Stimulated activated naive CD8-positive, alpha-beta T cell treated with anti-CD3 and anti-CD28 coated beads, Interleukin-15, amount 100 ng/mL, for 72 hours (primary cell): ENCODE results near the gene DNAJB6.
A peak's percentile ranks its signal among the peaks of the same experiment; 100 is the strongest.
"Not testable (repeated sequence)": the region's sequence is repeated elsewhere in the genome, so short reads cannot be mapped to it uniquely, and the experiment has no call there.

ENCODE experiments used
- ATAC-seq: fragments of 150-1000 bp; cut with Tn5 transposase; 2 replicates; pipeline ENCODE4 v1.10.0; 2021; ENCODE audit warnings: mild to moderate bottlenecking, moderate library complexity
- DNase-seq, 2 donors: peaks; one replicate each; pipeline ENCODE4 v3.0.0; 2021 to 2022
- H3K27ac Mint-ChIP-seq, 2 donors: one replicate each; pipeline ENCODE4 v1.8.0; 2022; ENCODE audit warnings: mild to moderate bottlenecking in 2 of 2, mixed read lengths in 2 of 2, moderate library complexity in 2 of 2
- H3K27me3 Mint-ChIP-seq: one replicate; pipeline ENCODE4 v1.8.0; 2022; ENCODE audit warnings: mixed read lengths
- H3K4me1 Mint-ChIP-seq: one replicate; pipeline ENCODE4 v1.8.0; 2022; ENCODE audit warnings: mild to moderate bottlenecking, mixed read lengths
- H3K4me3 Mint-ChIP-seq, 2 donors: one replicate each; pipeline ENCODE4 v1.8.0; 2022; ENCODE audit warnings: mild to moderate bottlenecking in 2 of 2, mixed read lengths in 2 of 2, moderate library complexity in 1 of 2
- H3K9me3 Mint-ChIP-seq, 2 donors: one replicate each; pipeline ENCODE4 v1.8.0; 2022; ENCODE audit warnings: mixed read lengths in 2 of 2

Gene DNAJB6

GRCh38 chr7:157309988-157310668, 26.7 kb upstream of the DNAJB6 start:
- H3K9me3 Mint-ChIP-seq, result no peaks in the 10 kb centered on the region
- no peak for DNase-seq
- H3K27me3 Mint-ChIP-seq, result no peaks in the 10 kb centered on the region
- H3K27ac Mint-ChIP-seq, result no peak overlapping the region
- no peak for ATAC-seq
- peaks cover 26% of the 10 kb centered on the region for H3K4me1 Mint-ChIP-seq
- H3K4me3 Mint-ChIP-seq, result no peak overlapping the region

DNA sequence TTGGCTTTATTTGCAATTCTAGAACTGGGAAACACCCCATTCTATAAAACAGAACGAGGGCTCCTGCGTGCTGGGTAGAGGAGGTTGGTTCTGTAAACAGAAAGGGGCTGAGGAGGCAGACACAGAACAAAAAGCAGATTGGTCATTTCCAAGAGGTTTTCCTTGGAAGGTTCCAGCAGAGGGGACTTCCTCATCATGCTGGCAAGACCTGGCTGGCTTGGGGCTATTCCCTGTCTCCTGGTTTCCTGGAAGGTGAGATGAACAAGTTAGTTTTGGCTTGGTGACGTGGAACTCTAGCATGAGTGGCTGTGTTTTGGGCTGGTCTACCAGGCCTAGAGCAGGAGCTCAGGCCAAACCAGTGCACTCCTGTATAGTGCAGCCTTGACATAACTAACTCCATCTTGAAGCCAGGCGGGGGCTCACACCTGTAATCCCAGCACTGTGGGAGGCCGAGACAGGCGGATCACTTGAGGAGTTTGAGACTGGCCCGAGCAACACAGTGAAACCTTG, 26.1 kb upstream of the DNAJB6 start:
- H3K4me1 Mint-ChIP-seq, result peaks cover 24% of the 10 kb centered on the region
- no peak overlapping the region for H3K27ac Mint-ChIP-seq
- DNase-seq (no peak), ATAC-seq (no peak)
- no peaks in the 10 kb centered on the region for H3K9me3 Mint-ChIP-seq
- no peak overlapping the region for H3K4me3 Mint-ChIP-seq
- H3K27me3 Mint-ChIP-seq, result no peaks in the 10 kb centered on the region

- Mint-ChIP-seq H3K27ac (no peak overlapping the region), H3K4me3 (no peak overlapping the region), H3K27me3 (no peaks in the 10 kb centered on the region), H3K9me3 (no peaks in the 10 kb centered on the region), H3K4me1 (peaks cover 7% of the 10 kb centered on the region)
- DNase-seq, result no peak
- no peak for ATAC-seq
These were observed 23.9 kb upstream of the DNAJB6 start for GRCh38 chr7:157312941-157313340.

DNA sequence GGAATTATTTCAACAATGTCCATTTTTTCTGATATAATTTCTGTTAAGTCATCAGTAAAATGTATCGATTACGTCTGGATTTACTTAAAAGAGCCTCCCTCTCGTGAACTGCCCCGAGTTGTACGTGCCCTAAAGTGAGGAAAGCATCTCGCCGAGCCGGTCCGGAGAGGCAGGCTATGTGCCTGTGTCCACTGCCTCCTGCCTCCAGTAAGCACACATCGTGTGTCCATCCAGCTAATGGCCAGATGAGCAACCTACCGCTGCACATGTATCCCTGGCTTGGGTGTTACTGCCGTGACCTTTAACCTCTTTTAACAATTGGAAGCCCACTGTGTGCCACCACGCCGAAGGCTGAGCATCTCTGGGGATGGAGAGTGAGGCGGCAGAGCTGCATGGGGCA, 23.2 kb upstream of the DNAJB6 start:
- no peaks in the 10 kb centered on the region for H3K27me3 Mint-ChIP-seq
- H3K4me3 Mint-ChIP-seq, result no peak overlapping the region
- H3K9me3 Mint-ChIP-seq, result no peaks in the 10 kb centered on the region
- no peak for DNase-seq
- no peak for ATAC-seq
- no peak overlapping the region for H3K27ac Mint-ChIP-seq
- H3K4me1 Mint-ChIP-seq, result peaks cover 14% of the 10 kb centered on the region

DNA sequence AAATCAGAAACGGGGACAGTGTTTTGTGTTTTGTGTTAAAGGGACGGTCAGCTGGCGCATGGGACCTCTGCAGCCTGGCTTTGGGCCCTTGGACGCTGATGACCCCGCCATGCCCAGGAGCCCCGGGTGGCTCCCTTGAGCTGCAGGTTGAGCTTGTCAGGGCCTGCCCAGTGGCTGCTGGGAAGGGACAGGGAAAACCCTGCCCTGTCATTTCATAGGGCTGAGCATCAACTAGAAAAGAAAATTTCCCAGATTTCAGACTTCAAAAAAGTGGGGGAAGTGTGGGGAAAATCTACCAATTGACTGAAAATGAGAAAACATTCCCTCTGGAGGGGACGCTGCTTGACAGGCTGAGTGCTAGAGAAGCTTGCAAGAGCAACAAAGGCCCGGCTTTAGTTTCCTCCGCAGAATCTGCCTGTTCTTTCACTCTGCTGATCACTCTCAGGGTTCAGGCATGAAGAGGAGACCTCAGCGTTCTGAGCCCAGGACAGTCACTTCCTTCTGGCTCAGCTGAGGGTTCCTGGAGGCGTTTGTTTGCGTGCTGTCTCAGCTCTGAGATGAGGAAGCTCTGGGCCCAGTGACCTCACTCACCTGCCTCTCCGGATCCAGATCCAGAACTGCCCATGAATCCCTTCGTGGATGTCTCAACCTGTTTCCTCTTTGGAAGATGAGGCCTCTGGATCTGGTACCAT, 18.6 kb upstream of the DNAJB6 start:
- Mint-ChIP-seq H3K27ac (peak overlapping the region; percentile 40 to 56), H3K27me3 (no peaks in the 10 kb centered on the region), H3K4me1 (peaks cover 14% of the 10 kb centered on the region), H3K9me3 (no peaks in the 10 kb centered on the region), H3K4me3 (no peak overlapping the region)
- ATAC-seq (peak; percentile 81), DNase-seq (peak in 1 of 2 donors; percentile 15)

DNA sequence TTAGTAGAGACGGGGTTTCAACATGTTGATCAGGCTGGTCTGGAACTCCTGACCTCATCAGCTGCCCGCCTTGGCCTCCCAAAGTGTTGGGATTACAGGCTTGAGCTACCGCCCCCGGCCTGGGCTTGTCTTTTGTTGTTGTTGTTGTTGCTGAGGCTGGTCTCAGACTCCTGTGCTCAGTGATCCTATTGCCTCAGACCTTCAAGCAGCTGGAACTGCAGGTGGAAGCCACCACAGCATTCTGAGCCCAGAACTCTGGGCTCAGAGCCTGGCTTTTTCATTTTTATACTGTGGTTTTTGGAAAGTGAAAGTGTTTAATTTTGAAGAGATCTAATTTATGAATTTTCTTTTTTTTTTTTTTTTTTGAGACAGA, 16.2 kb upstream of the DNAJB6 start:
- Mint-ChIP-seq H3K27ac (peak overlapping the region; percentile 74 to 89), H3K4me3 (no peak overlapping the region), H3K9me3 (no peaks in the 10 kb centered on the region), H3K27me3 (no peaks in the 10 kb centered on the region), H3K4me1 (peaks cover 14% of the 10 kb centered on the region)
- DNase-seq (no peak), ATAC-seq (no peak)

DNA sequence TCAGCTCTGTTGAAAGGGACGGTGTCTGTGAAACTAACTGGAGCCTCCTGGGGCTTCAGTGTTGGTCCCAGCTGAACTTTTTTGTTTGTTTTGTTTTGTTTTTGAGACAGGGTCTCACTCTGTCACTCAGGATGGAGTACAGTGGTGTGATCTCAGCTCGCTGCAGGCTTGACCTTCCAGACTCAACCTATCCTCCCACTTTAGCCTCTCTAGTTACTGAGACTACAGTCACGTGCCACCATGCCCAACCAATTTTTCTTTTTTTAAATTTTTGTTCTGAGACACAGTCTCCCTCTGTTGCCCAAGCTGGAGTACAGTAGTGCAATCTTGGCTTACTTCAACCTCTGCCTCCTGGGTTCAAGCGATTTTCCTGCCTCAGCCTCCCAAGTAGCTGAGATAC, 13.4 kb upstream of the DNAJB6 start:
- Mint-ChIP-seq H3K4me3 (no peak overlapping the region), H3K9me3 (no peaks in the 10 kb centered on the region), H3K4me1 (peaks cover 9% of the 10 kb centered on the region), H3K27ac (no peak overlapping the region), H3K27me3 (no peaks in the 10 kb centered on the region)
- DNase-seq (no peak), ATAC-seq (no peak)

GRCh38 chr7:157329447-157329846, 7.4 kb upstream of the DNAJB6 start:
- no peak for ATAC-seq

GRCh38 chr7:157330567-157330966, 6.2 kb upstream of the DNAJB6 start:
- H3K27me3 Mint-ChIP-seq, result peaks cover 16% of the 10 kb centered on the region
- not testable (repeated sequence) for H3K4me1 Mint-ChIP-seq, H3K27ac Mint-ChIP-seq, H3K4me3 Mint-ChIP-seq, DNase-seq, ATAC-seq, H3K9me3 Mint-ChIP-seq

More at GRCh38 chr7:157329447-157329846, 7.4 kb upstream of the DNAJB6 start:
- Mint-ChIP-seq H3K4me3 (no peak overlapping the region), H3K9me3 (no peaks in the 10 kb centered on the region), H3K4me1 (no peaks in the 10 kb centered on the region), H3K27me3 (peaks cover 8% of the 10 kb centered on the region), H3K27ac (no peak overlapping the region)
- no peak for DNase-seq

- H3K4me1 Mint-ChIP-seq, H3K4me3 Mint-ChIP-seq, DNase-seq, H3K27ac Mint-ChIP-seq, ATAC-seq, H3K9me3 Mint-ChIP-seq: not testable (repeated sequence)
- H3K27me3 Mint-ChIP-seq, result peaks cover 16% of the 10 kb centered on the region
These were observed 5.8 kb upstream of the DNAJB6 start for GRCh38 chr7:157331049-157331448.

- H3K4me1 Mint-ChIP-seq, result peaks cover 38% of the 10 kb centered on the region
- no peaks in the 10 kb centered on the region for H3K9me3 Mint-ChIP-seq
- no peak for DNase-seq
- H3K4me3 Mint-ChIP-seq, result peak overlapping the region; percentile 83 to 93
- H3K27ac Mint-ChIP-seq, result no peak overlapping the region
- peaks cover 16% of the 10 kb centered on the region for H3K27me3 Mint-ChIP-seq
- no peak for ATAC-seq
These were observed 1.6 kb upstream of the DNAJB6 start for GRCh38 chr7:157335236-157335635.

GRCh38 chr7:157335991-157336382, 817 bp upstream of the DNAJB6 start:
- peak overlapping the region; percentile 61 to 99 for H3K27ac Mint-ChIP-seq
- peaks cover 45% of the 10 kb centered on the region for H3K4me1 Mint-ChIP-seq
- peaks cover 16% of the 10 kb centered on the region for H3K27me3 Mint-ChIP-seq
- ATAC-seq, result no peak
- H3K4me3 Mint-ChIP-seq, result peak overlapping the region; percentile 83 to 93
- H3K9me3 Mint-ChIP-seq, result no peaks in the 10 kb centered on the region
- DNase-seq, result peak in 1 of 2 donors; percentile 16

GRCh38 chr7:157337316-157338149, 729 bp downstream of the DNAJB6 start:
- peak; percentile 83 for ATAC-seq
- Mint-ChIP-seq H3K27me3 (peaks cover 9% of the 10 kb centered on the region), H3K27ac (peak overlapping the region; percentile 93 to 95), H3K9me3 (no peaks in the 10 kb centered on the region), H3K4me3 (peak overlapping the region; percentile 88 to 93), H3K4me1 (peaks cover 52% of the 10 kb centered on the region)
- peak; percentile 72 to 80 for DNase-seq

GRCh38 chr7:157339777-157340677, 3.2 kb downstream of the DNAJB6 start:
- ATAC-seq (no peak), DNase-seq (peak; percentile 49 to 68)
- Mint-ChIP-seq H3K27me3 (peaks cover 4% of the 10 kb centered on the region), H3K27ac (no peak overlapping the region), H3K4me1 (peaks cover 69% of the 10 kb centered on the region), H3K4me3 (peak overlapping the region; percentile 42 to 76), H3K9me3 (no peaks in the 10 kb centered on the region)
